ENCODE data around the gene KRTAP4-7.
"Not testable (repeated sequence)": the region's sequence is repeated elsewhere in the genome, so short reads cannot be mapped to it uniquely, and the experiment has no call there.

Gene KRTAP4-7

GRCh38 chr17:41118721-41119120, 34.8 kb downstream of the KRTAP4-7 start:
- DNase-seq (ENCODE audit: extremely low read depth, low read depth): no peak
- TF ChIP-seq, protein P1, sequence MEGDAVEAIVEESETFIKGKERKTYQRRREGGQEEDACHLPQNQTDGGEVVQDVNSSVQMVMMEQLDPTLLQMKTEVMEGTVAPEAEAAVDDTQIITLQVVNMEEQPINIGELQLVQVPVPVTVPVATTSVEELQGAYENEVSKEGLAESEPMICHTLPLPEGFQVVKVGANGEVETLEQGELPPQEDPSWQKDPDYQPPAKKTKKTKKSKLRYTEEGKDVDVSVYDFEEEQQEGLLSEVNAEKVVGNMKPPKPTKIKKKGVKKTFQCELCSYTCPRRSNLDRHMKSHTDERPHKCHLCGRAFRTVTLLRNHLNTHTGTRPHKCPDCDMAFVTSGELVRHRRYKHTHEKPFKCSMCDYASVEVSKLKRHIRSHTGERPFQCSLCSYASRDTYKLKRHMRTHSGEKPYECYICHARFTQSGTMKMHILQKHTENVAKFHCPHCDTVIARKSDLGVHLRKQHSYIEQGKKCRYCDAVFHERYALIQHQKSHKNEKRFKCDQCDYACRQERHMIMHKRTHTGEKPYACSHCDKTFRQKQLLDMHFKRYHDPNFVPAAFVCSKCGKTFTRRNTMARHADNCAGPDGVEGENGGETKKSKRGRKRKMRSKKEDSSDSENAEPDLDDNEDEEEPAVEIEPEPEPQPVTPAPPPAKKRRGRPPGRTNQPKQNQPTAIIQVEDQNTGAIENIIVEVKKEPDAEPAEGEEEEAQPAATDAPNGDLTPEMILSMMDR (IDR thresholded peaks at IDR 0.05; ENCODE audit: low read depth, low read length): no peak

DNA sequence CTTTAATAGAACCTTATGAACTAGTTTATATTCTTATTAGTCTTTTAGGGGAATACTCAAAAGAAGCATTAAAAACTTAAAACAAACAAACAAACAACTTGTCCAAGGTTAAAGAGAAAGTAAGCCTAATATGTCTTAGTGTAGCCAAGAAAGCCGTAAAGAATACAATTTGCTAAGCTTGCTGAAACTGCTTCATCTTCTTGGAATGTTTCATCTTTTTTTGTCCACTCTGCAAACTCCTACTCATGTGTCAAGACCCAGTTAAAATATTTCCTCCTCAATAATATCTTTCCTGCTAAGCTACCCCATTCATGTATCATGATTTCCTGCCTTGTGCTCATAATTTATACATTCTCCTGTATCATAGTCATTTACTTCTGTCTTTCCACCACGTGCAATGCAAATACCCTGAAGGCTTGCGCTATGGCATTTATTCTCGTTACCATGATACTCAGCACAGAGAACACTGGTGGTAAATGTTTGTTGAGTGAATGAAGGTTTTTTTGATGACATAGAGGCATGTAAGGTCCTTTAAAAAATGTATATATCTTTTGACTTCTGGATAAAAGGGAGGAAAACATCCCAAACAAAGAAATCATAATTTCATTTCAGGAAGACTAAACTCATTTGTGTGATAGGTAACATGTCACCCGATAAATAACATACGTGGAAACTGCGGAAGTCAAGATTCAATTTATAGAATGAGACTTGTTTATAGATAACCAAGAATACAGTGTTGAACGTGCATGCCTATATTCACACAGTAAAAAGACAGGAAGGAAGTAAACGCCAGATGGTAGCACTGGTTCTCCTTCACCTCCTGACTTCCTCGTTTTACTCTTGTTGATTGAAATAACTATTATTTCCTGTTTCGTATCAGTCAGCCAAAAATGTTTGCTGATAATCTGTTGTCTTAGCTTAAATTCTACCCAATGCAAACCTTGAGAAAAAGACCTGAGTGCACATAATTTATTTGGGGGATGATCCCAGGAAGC, 36.0 kb downstream of the KRTAP4-7 start:
- DNase-seq (ENCODE audit: extremely low read depth, low read depth): not testable (repeated sequence)

GRCh38 chr17:41121742-41122141, 37.8 kb downstream of the KRTAP4-7 start:
- DNase-seq (ENCODE audit: extremely low read depth, low read depth): no peak
- TF ChIP-seq, protein P1 (IDR thresholded peaks at IDR 0.05; ENCODE audit: low read depth, low read length): no peak

- DNase-seq (ENCODE audit: extremely low read depth, low read depth): not testable (repeated sequence)
Measured at GRCh38 chr17:41123292-41123990, 39.5 kb downstream of the KRTAP4-7 start.

DNA sequence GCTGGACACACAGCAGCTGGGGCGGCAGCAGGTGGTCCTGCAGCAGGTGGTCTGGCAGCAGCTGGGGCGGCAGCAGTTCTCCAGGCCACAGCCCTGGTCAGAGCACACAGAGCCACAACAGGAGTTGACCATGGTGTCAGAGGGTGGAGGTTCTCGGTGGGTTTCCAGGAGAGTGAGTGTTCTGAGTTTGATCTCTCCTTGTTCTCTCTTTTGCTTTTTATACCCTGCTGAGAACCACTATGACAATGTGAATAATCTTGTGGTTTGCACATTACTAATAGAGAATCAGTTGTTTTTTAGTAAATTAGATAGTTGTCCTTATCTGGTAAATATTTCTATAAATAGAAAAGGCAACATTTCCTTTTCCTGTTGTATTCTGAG, 40.0 kb downstream of the KRTAP4-7 start, which contains the start of gene KRTAP4-12:
KRTAP4-12 (minus strand) TSS at position 192 of the 381 bp plus-strand sequence; CDS start at position 132, 60 bp downstream.
- DNase-seq (ENCODE audit: extremely low read depth, low read depth): not testable (repeated sequence)

DNA sequence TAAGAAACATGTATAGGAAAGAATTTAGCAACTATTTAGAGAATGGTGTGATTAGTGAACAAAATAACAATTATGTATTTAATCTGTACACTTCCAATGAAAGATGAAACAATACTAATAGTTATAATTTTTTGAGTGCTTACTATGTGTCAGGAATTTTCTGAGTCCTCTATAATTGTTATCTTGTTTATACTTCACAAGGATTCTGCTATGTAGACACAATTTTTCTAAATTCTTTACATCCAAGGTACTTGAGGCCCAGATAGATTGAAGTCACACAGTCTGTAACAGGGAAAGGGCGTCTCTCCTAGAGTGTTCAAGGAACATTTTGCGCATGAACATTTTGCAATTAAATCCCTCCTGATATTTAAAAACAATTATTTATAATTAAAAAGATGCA, 41.1 kb downstream of the KRTAP4-7 start:
- no peak for DNase-seq (ENCODE audit: extremely low read depth, low read depth)
- TF ChIP-seq, protein P1 (IDR thresholded peaks at IDR 0.05; ENCODE audit: low read depth, low read length): no peak

GRCh38 chr17:41126412-41126811, 42.5 kb downstream of the KRTAP4-7 start:
- no peak for DNase-seq (ENCODE audit: extremely low read depth, low read depth)
- TF ChIP-seq, protein P1 (IDR thresholded peaks at IDR 0.05; ENCODE audit: low read depth, low read length): no peak

DNA sequence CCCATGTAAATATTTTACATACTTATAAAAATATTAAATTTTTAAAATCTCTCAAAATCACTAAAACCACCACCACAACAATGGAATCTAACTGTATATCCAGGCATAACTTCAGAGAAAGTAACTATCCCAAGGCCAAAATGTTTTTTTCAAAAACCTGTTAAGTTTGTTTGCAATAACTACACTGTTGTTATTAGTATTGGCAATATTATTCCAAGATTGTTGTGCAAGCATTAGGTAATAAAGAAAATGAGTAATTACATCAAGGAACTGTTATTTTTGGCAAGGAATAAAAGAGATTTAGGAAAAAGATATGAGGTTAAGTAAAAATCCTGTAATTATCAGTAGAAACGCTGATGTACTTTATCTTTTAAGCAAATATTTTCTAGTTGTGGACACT, 43.4 kb downstream of the KRTAP4-7 start:
- TF ChIP-seq, protein P1 (IDR thresholded peaks at IDR 0.05; ENCODE audit: low read depth, low read length): no peak
- no peak for DNase-seq (ENCODE audit: extremely low read depth, low read depth)
